Measurements from ENCODE around the gene RPS6KC1.
"Not testable (repeated sequence)": the region's sequence is repeated elsewhere in the genome, so short reads cannot be mapped to it uniquely, and the experiment has no call there.

The RPS6KC1 gene

GRCh38 chr1:213160442-213160841 is 109.4 kb downstream of the RPS6KC1 start:
- DNase-seq: not testable (repeated sequence)

DNA sequence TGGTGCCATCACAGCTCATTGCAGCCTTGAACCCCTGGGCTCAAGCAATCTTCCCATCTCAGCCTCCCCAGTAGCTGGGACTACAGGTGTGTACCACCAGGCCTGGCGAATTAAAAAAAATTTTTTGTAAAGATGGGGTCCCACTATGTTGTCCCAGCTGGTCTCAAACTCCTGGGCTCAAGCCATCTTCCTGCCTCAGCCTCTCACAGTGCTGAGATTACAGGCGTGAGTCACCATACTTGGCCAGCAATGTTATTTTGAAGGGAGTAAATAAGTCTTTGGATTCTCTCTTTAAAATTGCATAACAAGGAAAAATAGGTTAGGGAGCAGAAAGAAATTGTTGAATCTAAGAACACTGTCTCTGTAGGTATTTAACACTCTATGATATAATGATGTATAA is 111.3 kb downstream of the RPS6KC1 start:
- DNase-seq: no peak

- DNase-seq: no peak
These were observed 111.8 kb downstream of the RPS6KC1 start for GRCh38 chr1:213162862-213163261.

DNA sequence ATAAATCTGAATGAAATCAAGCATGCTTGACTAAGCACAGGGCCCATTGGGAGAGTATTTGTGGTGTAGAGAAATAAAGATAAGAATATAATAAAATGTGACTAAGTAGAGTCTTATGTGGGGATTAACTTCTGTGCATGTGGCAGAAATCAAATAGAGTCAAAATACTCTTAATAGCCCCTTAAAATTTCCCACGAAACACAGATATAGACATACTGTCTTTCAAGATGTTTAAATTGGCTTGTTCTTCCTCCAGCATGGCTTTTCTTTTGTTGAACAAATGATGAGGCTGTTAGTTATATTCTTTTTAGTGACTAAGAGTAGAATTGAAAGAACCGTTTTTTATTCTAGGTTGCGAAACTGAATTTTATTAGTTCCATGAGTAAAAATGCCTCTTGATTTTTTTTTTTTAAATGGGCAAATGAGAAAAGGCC is 112.3 kb downstream of the RPS6KC1 start:
- no peak for DNase-seq

GRCh38 chr1:213164561-213164960 is 113.5 kb downstream of the RPS6KC1 start:
- no peak for DNase-seq

GRCh38 chr1:213166852-213167251 is 115.8 kb downstream of the RPS6KC1 start:
- no peak for DNase-seq

- DNase-seq: no peak
These were observed 120.7 kb downstream of the RPS6KC1 start for GRCh38 chr1:213171711-213172110.

DNA sequence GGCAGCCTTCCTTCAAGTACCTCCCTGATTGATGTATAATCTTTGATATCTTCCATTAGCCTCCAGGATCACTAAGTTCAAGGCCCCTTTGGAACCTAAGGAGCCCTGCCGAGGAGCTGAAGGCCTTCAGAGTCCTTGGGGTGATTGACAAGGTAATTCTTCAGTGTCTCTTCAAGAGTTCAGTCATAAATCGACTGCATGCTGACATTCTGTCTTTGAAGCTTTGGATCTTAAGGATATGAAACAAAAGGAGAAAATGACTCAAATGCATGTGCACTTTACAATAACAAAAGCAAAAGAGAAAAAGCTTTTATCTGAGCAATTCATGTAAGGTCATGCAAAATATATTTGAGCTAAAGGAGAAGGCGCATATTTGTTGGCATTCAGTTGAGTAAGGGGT is 125.3 kb downstream of the RPS6KC1 start:
- no peak for DNase-seq

DNA sequence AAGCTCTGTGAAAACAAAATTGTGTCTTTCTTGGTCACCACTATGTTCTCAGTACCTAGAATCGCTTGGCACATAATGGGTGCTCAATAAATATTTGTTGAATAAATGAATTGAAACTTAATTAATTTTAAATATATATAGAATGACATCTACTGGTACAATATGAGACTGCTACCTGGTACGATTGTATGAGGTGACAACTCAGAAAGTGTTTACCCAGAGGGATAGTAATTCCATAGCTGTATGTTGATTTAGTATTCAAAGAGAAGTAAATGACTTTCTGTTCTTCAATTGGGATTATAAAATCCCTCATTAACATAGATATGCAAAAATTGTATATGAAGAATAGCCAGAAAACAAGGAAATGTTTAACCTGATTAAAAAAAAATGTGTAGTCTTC is 128.7 kb downstream of the RPS6KC1 start:
- DNase-seq: no peak

DNA sequence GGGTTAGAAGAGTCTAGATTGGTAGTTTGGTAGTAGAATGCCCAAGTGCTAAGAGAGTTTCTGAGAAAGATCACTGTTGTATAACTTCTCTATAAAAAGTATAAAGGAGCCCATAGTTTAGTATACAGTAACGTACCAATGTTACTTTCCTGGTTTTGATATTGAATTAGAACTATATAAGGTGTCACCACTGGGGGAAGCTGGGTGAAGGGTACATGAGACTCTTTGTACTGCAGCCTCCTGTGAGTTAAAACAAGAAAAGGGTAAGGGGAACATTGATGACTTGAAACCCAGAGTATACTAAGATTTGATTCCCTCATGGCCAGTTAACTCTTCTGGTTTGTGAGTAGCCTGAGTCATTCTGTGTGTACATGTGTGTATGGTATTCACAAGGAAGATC is 129.8 kb downstream of the RPS6KC1 start:
- DNase-seq: no peak

DNA sequence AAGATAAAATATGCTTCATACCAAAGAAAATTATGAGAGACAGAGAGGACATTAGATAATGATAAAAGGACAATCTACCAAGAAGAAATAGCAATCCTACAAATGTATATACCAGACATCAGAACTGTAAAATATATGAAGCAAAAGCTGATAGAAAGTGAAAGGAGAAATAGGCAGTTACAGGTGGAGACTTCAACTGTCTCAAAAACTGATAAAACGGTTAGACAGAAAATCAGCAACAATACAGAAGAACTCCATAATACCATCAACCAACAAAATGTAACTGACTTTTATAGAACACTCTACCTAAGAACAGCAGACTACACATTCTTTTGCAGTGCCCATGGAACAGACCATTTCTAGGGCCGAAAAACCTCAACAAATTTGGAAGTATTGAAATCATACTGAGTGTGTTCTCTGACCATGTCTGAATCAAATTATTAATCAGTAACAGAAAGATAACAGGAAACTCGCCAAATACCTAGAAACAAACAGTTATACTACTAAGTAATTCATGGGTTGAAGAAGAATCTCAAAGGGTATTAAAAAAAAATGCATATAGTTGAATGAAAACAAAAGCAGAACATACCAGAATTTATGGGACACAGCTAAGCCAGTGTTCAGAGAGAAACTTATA is 132.1 kb downstream of the RPS6KC1 start:
- DNase-seq: no peak

GRCh38 chr1:213186168-213186567 is 135.1 kb downstream of the RPS6KC1 start:
- DNase-seq: no peak

DNA sequence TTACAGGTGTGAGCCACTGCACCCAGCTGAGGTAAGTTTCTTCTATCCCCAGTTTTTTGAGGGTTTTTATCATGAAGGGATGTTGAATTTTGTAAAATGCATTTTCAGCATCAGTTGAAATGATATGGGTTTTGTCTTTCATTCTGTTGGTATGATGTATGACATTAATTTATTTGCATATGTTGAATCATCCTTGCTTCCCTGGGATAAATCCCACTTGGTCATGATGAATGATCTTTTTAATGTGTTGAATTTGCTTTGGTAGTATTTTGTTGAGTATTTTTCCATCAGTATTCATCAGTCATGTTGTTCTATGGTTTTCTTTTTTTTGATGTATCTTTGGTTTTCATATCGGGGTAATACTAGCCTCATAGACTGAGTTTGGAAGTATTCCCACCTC is 141.0 kb downstream of the RPS6KC1 start:
- DNase-seq: no peak

GRCh38 chr1:213194383-213194782 is 143.3 kb downstream of the RPS6KC1 start:
- no peak for DNase-seq

DNA sequence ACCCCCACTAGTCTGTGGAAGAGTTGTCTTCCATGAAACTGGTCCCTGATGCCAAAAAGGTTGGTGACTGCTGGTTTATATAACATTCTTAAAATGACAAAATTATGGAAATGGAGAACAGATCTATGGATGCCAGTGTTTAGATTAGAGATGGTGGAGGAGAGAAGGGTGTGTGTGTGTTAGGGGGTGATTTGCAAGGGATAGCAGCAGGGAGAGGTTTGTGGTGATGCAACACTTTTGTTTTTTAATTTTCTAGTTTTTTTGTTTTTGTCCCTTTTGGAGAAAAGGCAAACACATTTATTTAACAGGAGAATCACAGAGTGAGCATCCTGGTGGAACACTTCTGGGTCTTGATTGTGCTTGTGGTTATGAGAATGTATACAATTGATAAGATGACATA is 143.8 kb downstream of the RPS6KC1 start:
- DNase-seq: no peak

DNA sequence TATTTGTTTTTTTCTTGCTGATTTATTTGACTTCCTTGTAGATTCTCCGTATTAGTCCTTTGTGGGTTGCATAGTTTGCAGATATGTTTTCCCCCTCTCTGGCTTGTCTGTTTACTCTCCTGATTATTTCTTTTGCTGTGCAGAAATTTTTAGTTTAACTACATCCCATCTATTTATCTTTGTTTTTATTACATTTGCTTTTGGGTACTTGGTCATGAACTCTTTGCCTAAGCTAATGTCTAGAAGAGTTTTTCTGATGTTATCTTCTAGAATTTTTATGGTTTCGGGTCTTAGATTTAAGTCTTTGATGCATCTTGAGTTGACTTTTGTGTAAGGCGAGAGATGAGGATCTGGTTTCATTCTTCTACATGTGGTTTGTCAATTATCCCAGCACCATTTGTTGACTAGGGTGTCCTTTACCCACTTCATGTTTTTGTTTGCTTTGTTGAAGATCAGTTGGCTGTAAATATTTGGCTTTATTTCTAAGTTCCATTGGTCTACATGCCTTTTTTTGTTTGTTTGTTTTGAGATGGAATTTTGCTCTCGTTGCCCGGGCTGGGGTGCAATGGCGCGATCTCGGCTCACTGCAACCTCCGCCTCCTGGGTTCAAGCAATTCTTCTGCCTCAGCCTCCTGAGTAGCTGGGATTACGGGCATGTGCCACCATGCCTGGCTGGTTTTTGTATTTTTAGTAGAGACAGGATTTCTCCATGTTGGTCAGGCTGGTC is 145.4 kb downstream of the RPS6KC1 start:
- DNase-seq: not testable (repeated sequence)

DNA sequence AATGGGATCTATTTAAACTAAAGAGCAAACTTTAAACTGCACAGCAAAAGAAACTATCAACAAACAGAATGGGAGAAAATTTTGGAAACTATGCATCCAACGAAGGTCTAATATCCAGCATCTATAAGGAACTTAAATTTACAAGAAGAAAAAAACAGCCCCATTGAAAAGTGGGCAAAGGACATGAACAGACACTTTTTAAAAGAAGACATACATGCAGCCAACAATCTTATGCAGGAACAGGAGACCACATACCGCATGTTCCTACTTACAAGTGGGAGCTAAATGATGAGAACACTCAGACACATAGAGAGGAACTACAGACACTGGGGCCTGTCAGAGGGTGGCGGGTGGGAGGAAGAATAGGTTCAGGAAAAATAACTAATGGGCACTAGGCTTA is 149.6 kb downstream of the RPS6KC1 start:
- DNase-seq: no peak

DNA sequence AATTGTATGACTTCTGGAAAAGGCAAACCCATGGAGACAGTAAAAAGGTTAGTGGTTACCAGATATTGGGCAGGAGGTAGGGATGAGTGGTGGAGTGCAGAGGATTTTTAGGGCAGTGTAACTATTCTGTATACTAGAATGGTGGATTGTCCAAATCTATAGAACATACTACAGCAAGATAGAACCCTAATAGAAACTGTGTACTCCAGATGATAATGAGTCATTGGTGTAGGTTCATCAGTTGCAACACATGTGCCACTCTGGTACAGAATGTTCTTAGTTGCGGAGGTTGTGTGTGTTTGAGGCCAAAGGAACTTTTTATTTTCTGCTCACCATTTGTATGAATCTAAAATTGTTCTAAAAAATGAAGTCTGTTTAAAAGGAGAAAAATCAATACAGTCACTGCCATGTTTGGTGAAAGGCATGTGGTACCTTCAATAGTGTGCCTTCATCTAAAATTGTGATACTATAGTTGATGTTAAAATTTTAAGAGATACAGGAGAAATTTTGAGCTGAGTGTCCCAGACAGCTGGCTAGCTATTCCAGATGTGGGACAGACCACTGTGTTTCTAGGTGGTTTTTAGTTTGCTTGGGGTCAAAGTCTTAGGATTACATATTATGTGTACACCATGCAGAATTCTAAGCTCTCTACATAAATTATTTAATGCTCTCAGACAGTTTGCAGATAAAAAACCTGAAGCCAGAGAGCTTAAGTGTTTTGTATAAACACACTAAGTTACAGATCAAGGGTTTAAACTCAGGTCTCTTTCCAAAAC is 150.5 kb downstream of the RPS6KC1 start:
- DNase-seq: no peak

- no peak for DNase-seq
These were observed 160.2 kb downstream of the RPS6KC1 start for GRCh38 chr1:213211201-213211600.

- DNase-seq: not testable (repeated sequence)
These were observed 168.0 kb downstream of the RPS6KC1 start for GRCh38 chr1:213219076-213219475.

GRCh38 chr1:213221209-213221608 is 170.2 kb downstream of the RPS6KC1 start:
- no peak for DNase-seq

GRCh38 chr1:213227458-213227857 is 176.4 kb downstream of the RPS6KC1 start:
- no peak for DNase-seq

GRCh38 chr1:213231795-213232231 is 180.8 kb downstream of the RPS6KC1 start:
- DNase-seq: no peak

GRCh38 chr1:213242883-213243282 is 191.8 kb downstream of the RPS6KC1 start:
- DNase-seq: no peak
